Measurements from ENCODE around the gene TRAT1.

- TF ChIP-seq, protein P1, sequence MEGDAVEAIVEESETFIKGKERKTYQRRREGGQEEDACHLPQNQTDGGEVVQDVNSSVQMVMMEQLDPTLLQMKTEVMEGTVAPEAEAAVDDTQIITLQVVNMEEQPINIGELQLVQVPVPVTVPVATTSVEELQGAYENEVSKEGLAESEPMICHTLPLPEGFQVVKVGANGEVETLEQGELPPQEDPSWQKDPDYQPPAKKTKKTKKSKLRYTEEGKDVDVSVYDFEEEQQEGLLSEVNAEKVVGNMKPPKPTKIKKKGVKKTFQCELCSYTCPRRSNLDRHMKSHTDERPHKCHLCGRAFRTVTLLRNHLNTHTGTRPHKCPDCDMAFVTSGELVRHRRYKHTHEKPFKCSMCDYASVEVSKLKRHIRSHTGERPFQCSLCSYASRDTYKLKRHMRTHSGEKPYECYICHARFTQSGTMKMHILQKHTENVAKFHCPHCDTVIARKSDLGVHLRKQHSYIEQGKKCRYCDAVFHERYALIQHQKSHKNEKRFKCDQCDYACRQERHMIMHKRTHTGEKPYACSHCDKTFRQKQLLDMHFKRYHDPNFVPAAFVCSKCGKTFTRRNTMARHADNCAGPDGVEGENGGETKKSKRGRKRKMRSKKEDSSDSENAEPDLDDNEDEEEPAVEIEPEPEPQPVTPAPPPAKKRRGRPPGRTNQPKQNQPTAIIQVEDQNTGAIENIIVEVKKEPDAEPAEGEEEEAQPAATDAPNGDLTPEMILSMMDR (IDR thresholded peaks at IDR 0.05), result no peak
- TF ChIP-seq POLR2A (IDR thresholded peaks at IDR 0.05), result no peak
Measured at GRCh38 chr3:108826309-108827187, 4.0 kb downstream of the TRAT1 start.
